Upper lobe of left lung (tissue), 6 donors: ENCODE data around the gene GRK2. TPM values are rescaled to one million over a fixed set of nuclear protein-coding genes. Genes with fewer than 3 reads are reported as not detected.

Source experiments
- ATAC-seq, 2 donors: fragments of 200-7000 bp; cut with Tn5 transposase; one replicate each; pipeline ENCODE4 v1.9.1; 2022; ENCODE audit warnings: mild to moderate bottlenecking in 2 of 2, moderate library complexity in 2 of 2; ENCODE audit not compliant: low FRiP score in 2 of 2
- DNase-seq, 2 donors: peaks; one replicate each; pipeline ENCODE4 v3.0.0-alpha.2; 2019 to 2020
- H3K27ac ChIP-seq, 4 donors: fragments of 200-600 bp; sonication (generic); one replicate each; pipeline ENCODE4 v1.5.1; 2016 to 2019
- H3K27me3 ChIP-seq, 4 donors: fragments of 200-600 bp; sonication (generic); one replicate each; pipeline ENCODE4 v1.5.1; 2017 to 2019
- H3K36me3 ChIP-seq, 4 donors: fragments of 200-600 bp; sonication (generic); one replicate each; pipeline ENCODE4 v1.5.1; 2016 to 2019
- H3K4me1 ChIP-seq, 4 donors: fragments of 200-600 bp; sonication (generic); one replicate each; pipeline ENCODE4 v1.5.1; 2018 to 2019
- H3K4me3 ChIP-seq, 4 donors: fragments of 200-600 bp; sonication (generic); one replicate each; pipeline ENCODE4 v1.5.1; 2017 to 2019; ENCODE audit warnings: mild to moderate bottlenecking in 2 of 4, moderate library complexity in 1 of 4
- H3K9me3 ChIP-seq, 4 donors: fragments of 200-600 bp; sonication (generic); one replicate each; pipeline ENCODE4 v1.5.1; 2018 to 2019
- EP300 ChIP-seq, 4 donors: sonication (generic); formaldehyde crosslinking; IDR thresholded peaks; one replicate each; pipeline ENCODE4 v1.5.1; 2017; ENCODE audit warnings: antibody characterized with exemption in 4 of 4, control low read depth in 2 of 4
- POLR2A ChIP-seq, 4 donors: fragments of 450-650 bp; IDR thresholded peaks; one replicate each; pipeline ENCODE4 v1.5.1; 2016 to 2017; ENCODE audit warnings: antibody characterized with exemption in 4 of 4, mild to moderate bottlenecking in 2 of 4
- POLR2AphosphoS5 ChIP-seq, 2 donors: sonication (generic); formaldehyde crosslinking; IDR thresholded peaks; one replicate each; pipeline ENCODE4 v1.5.1; 2017; ENCODE audit warnings: antibody characterized with exemption in 2 of 2
- WGBS, 2 donors: methylation state at CpG; one replicate each; pipeline ENCODE4 v1.1.5; 2017 to 2018; 5-methylcytosine and 5-hydroxymethylcytosine counted together
- total RNA-seq, 6 donors: library from RNA; depleted of rRNA in 4 of 6; stranded (reverse); fragments of >200 nt in 4 of 6; gene quantifications; one replicate each; pipeline versions ENCODE4 v1.1.0 to v1.2.1, GENCODE V29; 2016 to 2021
- TF ChIP-seq, protein P1 (sequence below), 6 experiments: fragments of 450-650 bp in 4 of 6; fragments of 200-600 bp in 2 of 6; sonication (generic) in 2 of 6; IDR thresholded peaks; one replicate each; pipeline ENCODE4 v1.5.1; 2016 to 2019; ENCODE audit warnings: antibody characterized with exemption in 6 of 6
- donor health status: DM: no; HTN: no; CAD: no; lungs with moderate emphysema.
- donor health status: DM: no; HTN: yes; CAD: no; lungs with severe emphysema.

The GRK2 gene
- total RNA-seq, 6 donors from 2014 or later: 76.9 to 232 (median 117) TPM

DNA sequence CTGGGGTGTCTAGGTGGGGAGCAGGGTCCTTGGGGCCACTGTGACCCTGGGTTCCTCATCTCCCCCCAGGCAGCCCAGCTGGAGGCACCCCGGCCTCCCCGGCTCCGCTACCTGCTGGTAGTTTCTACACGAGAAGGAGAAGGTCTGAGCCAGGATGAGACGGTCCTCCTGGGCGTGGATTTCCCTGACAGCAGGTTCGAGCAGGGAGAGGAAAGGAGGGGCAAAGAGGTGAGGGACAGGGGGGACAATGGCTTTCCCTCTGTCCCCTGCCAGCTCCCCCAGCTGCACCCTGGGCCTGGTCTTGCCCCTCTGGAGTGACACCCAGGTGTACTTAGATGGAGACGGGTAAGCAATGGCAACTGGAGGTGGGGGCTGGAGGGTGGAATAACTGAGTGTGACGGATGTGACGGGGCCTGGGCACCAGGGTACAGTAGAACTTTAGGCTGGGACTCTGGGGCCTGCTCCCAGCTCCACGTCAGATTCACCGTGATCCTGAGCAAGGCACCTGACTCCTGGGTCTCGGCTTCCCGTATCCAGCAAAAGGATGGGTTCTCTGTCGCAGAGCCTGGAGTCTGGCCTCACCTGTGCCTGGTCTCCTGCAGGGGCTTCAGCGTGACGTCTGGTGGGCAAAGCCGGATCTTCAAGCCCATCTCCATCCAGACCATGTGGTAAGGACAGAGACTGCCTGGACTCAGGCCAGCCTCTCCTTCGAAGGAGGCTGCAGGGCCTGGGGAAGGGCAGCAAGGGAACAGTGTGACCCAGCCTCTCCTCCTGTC is 40.7 kb downstream of the GRK2 start:
- WGBS, 2 donors: 93 to 94% methylated on average over 11 to 18 of the region's 19 CpGs
- H3K27ac ChIP-seq: no peak overlapping the region
- peak in 1 of 2 donors; percentile 52 for DNase-seq
- no peaks in the 10 kb centered on the region for H3K9me3 ChIP-seq
- H3K4me3 ChIP-seq: no peak overlapping the region
- peaks cover 18 to 29% (median 23%) of the 10 kb centered on the region in 4 donors for H3K4me1 ChIP-seq
- TF ChIP-seq, protein P1, sequence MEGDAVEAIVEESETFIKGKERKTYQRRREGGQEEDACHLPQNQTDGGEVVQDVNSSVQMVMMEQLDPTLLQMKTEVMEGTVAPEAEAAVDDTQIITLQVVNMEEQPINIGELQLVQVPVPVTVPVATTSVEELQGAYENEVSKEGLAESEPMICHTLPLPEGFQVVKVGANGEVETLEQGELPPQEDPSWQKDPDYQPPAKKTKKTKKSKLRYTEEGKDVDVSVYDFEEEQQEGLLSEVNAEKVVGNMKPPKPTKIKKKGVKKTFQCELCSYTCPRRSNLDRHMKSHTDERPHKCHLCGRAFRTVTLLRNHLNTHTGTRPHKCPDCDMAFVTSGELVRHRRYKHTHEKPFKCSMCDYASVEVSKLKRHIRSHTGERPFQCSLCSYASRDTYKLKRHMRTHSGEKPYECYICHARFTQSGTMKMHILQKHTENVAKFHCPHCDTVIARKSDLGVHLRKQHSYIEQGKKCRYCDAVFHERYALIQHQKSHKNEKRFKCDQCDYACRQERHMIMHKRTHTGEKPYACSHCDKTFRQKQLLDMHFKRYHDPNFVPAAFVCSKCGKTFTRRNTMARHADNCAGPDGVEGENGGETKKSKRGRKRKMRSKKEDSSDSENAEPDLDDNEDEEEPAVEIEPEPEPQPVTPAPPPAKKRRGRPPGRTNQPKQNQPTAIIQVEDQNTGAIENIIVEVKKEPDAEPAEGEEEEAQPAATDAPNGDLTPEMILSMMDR (IDR thresholded peaks at IDR 0.05): no peak
- TF ChIP-seq POLR2AphosphoS5 (IDR thresholded peaks at IDR 0.05): no peak
- no peak for TF ChIP-seq EP300 (IDR thresholded peaks at IDR 0.05)
- TF ChIP-seq POLR2A (IDR thresholded peaks at IDR 0.05): no peak
- no peaks in the 10 kb centered on the region for H3K27me3 ChIP-seq
- H3K36me3 ChIP-seq: peaks cover 14 to 49% (median 32%) of the 10 kb centered on the region in 4 donors
- ATAC-seq: no peak

- Histone ChIP-seq H3K27ac (no peak overlapping the region), H3K4me3 (no peak overlapping the region), H3K27me3 (no peaks in the 10 kb centered on the region), H3K4me1 (peaks cover 15 to 26% (median 21%) of the 10 kb centered on the region in 4 donors), H3K9me3 (no peaks in the 10 kb centered on the region), H3K36me3 (peaks cover 14 to 49% (median 32%) of the 10 kb centered on the region in 4 donors)
- 90 to 94% methylated on average over 10 to 12 of the region's 12 CpGs for WGBS, 2 donors
- no peak for ATAC-seq
- TF ChIP-seq, protein P1 (IDR thresholded peaks at IDR 0.05): no peak
- no peak for TF ChIP-seq EP300 (IDR thresholded peaks at IDR 0.05)
- TF ChIP-seq POLR2A (IDR thresholded peaks at IDR 0.05): no peak
- no peak for TF ChIP-seq POLR2AphosphoS5 (IDR thresholded peaks at IDR 0.05)
- DNase-seq: peak; percentile 18 to 71
These were observed 41.3 kb downstream of the GRK2 start for GRCh38 chr11:67307545-67308001.

- TF ChIP-seq, protein P1 (IDR thresholded peaks at IDR 0.05): no peak
- no peak for TF ChIP-seq EP300 (IDR thresholded peaks at IDR 0.05)
- WGBS, 2 donors: 95 to 99% methylated on average over 14 to 19 of the region's 20 CpGs
- DNase-seq: peak in 1 of 2 donors; percentile 64
- Histone ChIP-seq H3K27me3 (no peaks in the 10 kb centered on the region), H3K36me3 (peaks cover 14 to 49% (median 32%) of the 10 kb centered on the region in 4 donors), H3K4me3 (no peak overlapping the region), H3K27ac (no peak overlapping the region), H3K9me3 (no peaks in the 10 kb centered on the region), H3K4me1 (peaks cover 17 to 26% (median 21%) of the 10 kb centered on the region in 4 donors)
- ATAC-seq: no peak
These were observed 42.0 kb downstream of the GRK2 start for GRCh38 chr11:67308031-67308866.

DNA sequence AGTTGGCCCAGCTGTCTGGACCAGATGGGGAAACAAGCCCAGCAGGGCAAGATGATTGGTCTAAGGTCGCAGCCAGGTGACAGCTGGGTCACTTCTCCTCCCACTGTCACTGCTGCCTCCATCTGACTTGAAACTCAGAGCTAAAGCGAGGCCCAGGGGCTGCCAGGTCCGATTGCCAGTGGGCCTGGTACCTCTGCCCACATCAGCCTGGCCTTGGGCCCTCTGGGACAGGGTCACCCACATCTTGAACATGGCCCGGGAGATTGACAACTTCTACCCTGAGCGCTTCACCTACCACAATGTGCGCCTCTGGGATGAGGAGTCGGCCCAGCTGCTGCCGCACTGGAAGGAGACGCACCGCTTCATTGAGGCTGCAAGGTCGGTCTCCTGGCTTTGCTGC is 42.9 kb downstream of the GRK2 start:
- TF ChIP-seq EP300 (IDR thresholded peaks at IDR 0.05) (no peak), POLR2AphosphoS5 (IDR thresholded peaks at IDR 0.05) (no peak), POLR2A (IDR thresholded peaks at IDR 0.05) (no peak)
- TF ChIP-seq, protein P1 (IDR thresholded peaks at IDR 0.05): no peak
- no peak overlapping the region for H3K27ac ChIP-seq

More for the DNA sequence above, 42.9 kb downstream of the GRK2 start:
- DNase-seq (peak; percentile 12 to 53), ATAC-seq (no peak)
- Histone ChIP-seq H3K9me3 (no peaks in the 10 kb centered on the region), H3K27me3 (no peaks in the 10 kb centered on the region), H3K4me1 (peaks cover 15 to 21% (median 17%) of the 10 kb centered on the region in 4 donors), H3K4me3 (no peak overlapping the region), H3K36me3 (peaks cover 14 to 49% (median 32%) of the 10 kb centered on the region in 4 donors)
- 97 to 98% methylated on average over 7 to 11 of the region's 11 CpGs for WGBS, 2 donors
